NOMO-1 treated with dmso at 0.1 percent for 144 hours (cell line): Measurements from ENCODE around the gene SEPSECS.

Source experiments
- DNase-seq: peaks from one replicate; lab custom pipeline; 2025; ENCODE audit not compliant: unreplicated experiment; lab: John Stamatoyannopoulos, UW

SEPSECS gene

DNA sequence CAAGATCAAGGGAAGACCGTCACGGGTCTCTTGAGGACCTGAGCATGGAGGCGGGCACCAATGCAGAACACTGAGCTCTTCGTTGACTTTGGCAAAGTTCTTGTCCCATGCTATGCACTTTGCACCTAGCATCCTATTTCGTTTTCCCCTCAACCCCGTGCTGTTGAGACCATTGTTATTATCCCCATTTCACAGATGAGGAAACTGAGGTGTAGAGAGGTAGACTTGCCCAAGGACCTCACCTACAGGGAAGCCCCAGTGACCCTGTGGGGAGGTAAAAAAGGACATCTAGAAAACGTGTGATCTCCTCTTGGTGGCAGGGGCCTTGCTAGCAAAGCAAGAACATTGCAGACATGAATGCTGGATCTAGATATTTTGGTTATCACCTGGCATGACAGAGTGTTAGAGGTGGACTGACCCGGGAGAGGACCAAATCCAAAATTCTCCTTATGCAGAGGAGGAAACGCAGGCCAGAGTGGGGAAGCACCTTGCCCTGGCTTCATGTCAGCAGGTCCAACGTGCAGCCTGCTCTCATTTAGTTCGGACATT lies 48.5 kb downstream of the SEPSECS start:
- DNase-seq, result no peak

DNA sequence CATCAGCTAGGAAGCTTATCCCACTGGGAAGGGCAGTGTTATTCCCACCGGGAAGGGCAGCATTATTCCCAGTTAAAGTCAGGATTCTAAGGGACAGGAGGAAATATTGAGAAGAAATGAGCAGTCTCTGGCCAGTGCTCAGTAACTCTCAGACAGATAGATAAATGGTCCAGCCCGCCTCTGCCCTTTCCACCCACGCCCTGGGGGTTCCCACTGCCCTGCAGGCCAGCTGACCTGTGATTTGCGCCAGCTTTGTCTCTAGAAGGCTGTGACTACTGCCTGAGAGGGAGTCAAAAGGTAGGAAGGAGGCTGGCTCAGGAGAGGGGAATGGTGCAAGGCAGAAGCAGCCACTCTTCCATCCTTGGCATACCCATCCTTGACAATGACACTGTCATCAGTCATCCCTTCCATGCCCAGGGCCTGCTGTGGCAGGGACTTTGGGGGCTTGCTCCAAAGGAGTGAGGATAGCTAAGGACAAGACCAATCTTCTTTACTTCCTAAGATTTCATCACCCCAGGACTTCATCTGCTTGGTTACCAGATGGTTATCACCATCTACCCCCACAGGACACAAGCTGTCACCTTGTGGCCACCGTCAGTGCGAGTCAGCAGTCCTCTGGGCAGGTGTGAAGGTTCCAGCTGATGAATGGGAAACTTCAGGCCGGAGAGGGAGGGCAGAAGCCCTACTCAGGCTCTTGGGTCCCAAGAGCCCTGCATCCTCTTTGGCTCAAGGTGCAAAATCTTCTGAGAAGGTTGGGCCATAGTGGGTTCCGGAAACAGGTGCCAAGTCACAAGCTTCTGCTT lies 49.5 kb downstream of the SEPSECS start:
- DNase-seq, result no peak

DNA sequence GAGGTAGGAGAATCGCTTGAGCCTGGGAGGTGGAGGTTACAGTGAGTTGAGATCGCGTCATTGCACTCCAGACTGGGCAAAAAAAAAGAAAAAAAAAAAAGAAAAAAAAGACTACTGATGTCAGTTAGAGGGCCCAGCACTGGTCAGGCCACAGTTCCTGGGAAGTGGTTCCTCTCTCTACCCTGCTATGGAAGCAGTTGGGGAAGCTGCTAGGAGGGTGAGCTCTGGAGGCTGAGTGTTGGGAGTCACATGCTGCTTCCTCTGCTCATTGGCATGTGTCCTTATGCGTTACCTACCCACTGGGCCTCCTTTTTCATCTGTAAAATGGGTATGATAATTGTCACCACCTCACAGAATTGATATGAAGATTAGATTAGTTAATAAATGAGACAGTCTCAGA lies 50.7 kb downstream of the SEPSECS start:
- DNase-seq, result no peak

DNA sequence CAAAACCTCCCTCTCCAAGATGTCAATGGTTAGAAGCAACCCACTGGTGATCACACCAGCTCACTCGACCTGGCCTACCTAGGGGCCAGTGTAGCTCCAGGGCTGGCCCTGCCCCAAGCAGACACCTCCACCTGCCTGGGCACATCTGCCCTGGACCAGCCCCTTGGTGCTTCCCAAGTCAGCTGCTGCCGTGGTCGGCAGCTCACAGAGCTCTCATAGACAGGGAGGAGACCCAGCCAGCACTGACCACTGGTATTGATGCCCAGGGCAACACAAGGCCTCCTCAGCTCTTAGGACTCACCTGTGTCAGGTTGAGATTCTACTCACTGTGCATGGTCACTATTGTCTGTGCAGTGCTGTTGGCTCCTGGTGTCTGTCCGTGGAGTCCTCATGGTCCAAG lies 51.7 kb downstream of the SEPSECS start:
- DNase-seq, result no peak

DNA sequence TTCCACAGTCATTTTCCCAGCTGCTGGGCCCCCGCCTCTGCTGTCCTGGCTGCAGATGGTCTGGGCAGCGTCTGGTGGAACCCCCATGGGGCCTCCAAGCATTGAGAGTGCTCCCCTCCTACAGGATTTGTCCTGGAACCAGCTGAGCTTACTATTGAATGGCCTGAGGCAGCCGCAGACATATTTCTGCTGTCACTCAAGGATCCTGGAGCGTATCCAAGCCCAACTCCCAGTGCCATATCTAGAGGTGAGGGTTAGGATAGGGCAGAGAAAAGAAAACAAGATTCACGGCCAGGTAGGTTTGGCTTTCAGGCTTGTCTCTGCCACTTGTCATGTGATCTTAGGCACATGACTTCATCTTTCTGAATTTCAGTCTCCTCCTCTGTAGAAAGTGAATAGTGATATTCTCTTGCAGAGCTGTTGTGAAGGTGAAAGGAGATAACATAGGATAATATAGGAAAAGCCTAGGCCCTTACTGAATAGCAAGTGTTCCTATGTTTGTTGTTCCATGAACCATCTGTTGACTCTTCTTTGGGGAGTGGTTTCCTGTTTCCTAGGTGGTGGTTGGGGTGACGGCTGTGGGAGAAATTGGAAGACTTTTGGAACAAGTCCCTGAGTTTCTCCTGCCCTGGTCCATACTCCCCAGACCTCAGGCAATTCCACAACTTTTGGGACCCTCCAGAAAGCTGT lies 52.3 kb downstream of the SEPSECS start:
- DNase-seq, result no peak

DNA sequence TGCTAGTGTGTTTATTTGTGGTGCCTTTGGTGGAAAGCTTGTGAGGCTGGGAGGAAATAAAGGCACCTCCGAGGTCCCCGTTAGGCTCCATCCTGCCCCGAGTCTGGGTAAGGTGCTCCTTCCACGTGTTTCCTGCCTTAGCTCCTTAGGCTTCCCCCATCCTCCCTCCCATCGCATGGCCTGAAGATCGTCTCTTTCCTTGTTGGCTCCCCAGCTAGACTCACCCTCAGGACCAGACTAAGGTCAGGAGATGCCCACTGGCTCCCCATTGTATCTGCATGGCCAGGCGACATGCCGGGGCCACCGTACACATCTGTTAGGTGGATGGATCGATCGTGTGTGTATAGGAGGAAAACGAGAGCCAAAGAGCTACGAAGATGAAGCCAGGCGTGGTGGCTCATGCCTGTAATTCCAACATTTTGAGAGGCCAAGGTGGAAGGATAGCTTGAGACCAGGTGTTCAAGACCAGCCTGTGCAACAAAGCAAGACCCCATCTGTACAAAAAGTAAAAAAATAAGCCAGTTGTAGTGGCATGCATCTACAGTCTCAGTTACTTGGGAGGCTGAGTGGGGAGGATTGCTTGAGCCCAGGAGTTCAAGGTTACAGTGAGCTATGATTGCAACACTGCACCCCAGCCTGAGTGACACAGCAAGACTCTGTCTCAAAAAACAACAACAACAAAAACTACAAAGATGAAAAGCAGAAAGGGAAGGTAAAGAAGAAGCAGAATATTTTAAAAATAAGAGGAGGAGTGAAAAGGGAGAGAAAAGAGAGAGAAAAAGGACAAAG lies 53.7 kb downstream of the SEPSECS start:
- no peak for DNase-seq

DNA sequence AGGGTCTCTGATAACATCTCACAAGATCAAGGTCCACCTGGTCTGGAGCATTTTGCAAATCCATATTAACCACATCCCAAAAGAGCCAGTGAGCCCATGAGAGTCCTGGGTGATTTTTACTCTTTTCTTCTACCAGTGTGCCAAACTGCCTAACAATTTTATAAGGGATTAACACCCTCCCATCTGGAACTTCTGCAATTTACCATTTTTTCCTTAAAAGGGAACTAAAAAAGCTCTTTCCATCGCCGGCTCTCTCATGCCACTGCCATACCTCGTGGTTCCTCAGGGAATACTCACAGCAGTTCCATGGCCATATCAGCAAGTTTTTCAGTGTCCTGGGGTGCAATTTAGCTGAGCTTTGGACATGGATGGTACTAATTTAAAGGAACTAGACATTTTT lies 55.7 kb downstream of the SEPSECS start:
- no peak for DNase-seq

DNA sequence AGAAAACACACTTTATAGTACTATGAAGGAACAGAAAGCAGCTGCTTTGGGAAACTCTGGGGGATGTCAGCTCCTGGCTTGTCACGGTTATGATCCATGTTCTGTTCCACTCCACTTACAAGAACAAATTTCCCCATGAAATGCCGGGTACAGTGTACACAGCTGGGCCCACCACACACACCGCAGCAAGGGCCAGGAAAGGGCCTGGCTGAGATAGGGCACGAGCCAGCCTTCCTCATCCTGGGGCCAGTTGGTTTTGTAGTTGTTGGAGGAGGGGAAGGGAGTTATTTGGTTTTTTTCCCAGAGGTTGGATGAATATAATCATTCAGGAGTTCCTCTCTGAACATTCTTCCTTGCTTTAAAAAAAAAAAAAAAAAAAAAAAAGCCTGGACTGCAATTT lies 56.8 kb downstream of the SEPSECS start:
- no peak for DNase-seq

DNA sequence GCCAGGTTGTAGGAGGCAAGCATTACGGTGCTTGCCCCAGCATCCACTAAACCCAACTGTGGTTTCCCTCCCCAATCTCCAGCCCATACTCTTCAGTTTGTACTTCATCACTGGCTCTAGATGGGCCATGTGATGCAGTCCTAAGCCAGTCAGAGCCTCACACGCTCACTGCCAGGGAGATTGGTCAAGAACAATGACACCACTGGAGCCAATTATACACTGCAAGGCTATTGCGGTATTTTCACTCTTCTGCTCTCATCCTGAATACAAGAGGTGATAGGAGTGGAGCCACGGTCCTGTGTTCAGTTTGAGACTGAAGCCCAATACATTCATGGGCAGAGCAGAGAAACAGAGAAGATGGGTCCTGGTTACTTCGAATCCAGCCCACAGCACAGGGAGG lies 58.4 kb downstream of the SEPSECS start:
- DNase-seq, result no peak

DNA sequence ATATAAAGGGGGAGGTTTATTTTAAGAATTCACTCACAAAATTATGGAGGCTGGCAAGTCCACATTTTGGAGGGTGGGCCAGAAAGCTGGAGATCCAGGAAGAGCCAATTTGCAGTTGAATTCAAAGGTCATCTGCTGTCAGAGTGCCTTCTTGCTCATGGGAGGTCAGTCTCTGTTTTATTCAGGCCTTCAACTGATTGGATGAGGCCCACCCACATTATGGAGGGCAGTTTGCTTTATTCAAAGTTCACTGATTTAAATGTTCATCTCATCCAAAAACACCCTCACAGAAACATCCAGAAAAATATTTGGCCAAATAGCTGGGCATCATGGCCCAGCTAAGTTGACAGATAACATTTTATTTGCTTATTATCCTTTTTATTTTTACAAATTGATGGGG lies 59.5 kb downstream of the SEPSECS start:
- no peak for DNase-seq

DNA sequence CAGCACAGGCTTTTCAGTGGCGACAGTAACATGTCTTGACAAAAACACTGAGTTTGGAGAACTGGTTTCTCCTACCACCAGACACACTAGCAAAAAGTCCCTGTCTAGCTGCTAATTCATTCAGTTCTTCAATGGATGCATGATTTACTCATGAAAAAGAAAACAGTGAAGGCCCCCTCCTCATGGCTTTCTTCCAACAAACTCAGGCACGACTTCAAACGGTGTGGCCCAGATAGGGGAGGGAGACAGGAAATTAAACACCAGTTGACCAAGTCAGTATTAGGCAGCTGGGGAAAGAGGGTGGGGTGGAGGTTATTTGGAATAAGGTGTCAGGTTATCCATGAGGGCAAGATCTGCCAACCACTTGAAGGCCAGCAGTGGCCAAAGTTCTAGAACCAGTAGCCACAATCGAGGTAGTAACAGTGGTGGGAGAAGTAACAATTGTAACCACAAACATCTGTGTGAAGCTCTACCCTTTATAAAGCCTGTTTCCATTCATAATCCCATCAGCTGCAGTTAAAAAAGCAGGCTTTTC lies 60.2 kb downstream of the SEPSECS start:
- no peak for DNase-seq

DNA sequence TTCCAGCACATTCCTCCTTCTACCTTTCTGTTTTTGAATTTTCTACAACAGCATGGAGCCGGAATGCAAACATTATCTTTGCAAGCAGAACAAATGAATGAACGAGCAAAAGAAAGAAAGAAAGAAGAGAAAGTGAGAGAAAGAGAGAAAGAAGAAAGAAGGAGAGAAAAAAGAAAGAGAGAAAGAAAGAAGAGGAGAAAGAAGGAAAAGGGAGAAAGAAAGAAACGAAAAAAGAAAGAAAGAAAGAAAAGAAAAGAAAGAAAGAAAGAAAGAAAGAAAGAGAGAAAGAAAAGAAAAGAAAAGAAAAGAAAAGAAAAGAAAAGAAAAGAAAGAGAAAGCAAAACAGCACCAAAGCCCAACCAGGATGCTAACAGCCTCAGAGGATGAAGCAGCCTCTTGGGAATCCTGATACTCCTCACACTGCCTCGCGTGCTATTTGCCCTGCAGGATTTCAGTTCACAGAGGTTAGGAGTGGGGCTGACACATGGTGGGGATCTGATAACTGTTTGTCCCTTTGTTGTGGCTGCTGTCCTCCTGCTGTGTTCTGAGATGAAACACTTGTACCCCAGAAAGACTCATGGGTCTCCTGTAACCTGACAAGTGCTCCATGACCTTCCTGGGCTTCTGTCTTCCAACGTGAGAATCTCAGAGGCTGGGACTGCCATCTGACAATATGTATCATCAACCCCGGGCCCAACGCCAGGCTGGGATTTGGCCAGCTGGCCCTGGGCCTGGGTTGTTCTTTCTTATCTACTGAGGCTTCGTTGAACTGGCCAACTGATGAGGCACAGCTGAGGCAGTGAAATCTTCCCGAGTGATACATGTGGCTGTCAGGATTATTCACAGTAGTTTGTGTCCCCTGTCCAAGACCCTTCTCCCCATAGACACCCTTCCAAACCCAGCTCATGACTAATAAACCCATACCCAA lies 61.0 kb downstream of the SEPSECS start:
- DNase-seq, result no peak

DNA sequence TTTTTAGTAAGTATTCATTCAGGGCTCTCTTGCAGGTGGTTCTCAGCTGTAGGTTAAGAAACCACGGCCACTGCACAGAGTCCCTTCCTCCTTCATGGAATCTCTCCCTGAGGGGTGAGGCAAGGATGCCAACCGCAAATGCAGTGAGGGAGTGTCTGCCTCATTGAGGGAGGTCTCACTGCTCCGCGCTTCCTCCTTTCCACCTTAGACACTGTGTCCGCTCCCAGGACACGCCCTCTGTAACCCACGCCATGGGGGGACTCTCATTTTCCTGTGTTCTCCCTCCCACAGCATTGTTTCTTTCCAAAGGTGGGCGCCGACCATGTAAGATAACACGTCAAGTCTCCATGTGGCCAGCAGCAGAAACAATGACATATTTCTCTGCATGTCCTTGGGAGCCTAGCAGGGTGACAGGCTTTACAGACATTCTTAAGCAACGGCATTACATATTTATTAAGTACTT lies 63.2 kb downstream of the SEPSECS start:
- no peak for DNase-seq

DNA sequence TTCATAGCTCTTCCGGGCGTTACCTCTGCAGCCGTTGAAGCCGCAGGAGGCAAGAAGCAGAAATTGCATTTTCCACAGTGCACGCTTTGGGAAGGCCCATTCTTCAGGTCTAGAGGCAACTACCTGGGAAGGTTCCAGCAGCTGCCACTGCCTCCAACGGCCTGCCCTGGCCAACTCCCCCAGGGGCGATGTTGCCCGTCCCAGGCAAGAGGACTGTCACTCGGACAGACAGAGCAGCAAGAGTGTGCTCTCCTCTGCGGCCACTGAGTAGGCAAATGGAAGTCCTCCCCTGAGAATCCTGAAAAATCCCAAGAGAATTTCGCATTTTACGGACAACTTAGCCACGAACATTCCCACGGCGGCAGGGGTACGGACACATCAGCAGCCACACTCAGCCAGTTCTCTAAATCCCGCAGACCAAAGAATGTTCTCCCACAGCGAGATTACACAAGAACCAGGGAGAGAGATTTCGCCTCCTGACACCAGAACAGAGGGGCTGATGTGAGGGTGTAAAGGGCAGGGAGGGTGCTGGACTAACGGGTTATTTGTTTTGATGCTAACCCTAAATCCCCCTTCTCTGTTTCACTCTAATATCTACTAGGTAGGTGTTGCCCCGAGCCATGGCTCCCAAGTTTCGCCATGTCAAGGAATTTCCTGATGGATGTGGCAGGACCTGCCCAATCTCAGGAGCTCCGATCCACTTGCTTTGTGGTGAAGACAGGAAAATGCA lies 63.8 kb downstream of the SEPSECS start:
- no peak for DNase-seq

DNA sequence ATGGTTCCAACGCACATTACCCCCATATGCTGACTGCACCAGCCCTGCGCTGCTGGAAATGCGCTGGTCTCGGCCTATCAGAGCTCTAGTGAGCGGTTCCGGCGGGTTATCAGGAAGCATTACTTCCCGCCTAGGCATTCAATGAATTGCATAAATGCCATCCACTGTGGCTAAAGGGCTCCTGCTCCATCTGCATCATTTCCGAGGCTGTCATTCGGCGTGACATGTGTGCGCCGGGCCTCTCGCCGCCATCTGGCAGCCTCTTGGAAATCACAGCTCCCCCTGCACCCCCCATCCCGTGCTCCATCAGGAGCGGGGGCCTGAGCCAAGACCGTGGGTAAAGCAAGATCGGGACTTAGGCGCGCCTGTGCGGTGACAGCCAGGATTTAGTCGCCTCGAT lies 64.4 kb downstream of the SEPSECS start:
- DNase-seq, result no peak

DNA sequence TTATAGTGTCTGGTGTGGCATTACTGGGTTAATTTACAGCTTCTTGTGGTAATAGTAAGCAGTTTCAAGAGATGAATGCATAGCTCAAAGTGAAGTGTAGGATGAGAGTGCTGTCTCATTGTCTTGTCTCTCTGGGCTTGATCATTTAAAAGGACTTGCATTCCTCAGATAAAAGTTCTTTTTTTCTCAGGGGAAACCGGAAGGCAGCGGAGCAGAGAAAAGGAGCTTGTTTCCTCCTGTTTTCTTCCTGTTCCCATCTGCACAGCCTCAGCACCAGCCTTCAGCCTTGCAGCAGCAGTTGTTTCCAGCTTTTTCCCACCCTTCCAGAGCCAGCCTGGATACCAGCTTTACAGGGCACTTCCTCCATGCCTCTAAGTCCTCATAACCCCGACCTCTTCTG lies 68.1 kb downstream of the SEPSECS start:
- DNase-seq, result no peak

DNA sequence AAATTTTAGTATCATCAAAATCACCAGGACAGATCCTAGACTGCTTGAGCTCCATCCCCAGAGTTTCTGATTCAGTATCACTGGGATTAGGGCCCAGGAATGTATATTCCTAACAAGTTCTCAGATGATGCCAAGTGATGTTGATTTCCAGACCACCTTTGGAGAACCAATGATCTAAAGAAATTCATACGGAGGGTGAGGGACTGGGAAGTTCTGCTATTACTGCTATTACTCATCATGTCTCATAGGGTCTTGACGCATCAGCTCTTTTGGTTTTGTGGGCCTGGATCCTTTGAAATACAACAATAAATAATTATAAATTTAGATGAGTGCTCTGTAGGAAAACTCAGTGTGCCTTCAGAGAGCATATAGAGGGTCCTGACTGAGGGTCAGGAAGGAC lies 69.7 kb downstream of the SEPSECS start:
- DNase-seq, result no peak

DNA sequence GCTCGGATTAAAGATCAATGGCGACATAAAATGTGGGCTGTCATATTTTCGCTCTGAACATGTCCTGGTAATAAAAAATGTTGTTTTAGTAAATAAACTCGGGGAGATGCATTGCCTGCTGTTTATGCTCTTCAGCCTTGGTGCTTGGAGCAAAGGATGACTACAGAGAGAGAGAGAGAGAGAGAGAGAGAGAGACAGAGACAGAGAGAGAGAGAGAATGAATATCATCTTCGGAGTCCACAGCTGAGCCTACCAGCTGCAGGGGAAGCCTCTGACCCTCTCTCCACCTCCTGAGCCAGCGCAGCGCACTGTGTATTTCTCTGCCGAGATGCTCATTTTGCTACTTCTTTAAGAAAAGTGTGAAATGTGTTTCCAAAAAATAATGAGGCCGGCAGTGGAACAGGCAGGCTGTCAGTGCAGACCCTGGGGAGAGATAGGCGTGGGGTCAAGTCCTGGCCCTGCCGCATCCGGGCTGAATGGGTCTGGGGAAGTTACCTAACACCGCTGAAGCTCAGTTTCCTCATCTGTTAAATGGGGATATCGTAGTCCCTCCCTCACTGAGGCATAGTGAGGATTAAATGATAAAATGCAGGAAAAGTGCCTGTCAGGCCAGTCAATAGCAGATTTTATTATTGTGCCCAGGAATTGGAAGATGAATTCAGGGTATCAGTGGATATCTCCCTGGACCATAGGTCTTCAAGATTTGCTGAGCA lies 71.0 kb downstream of the SEPSECS start:
- no peak for DNase-seq
